Testis (tissue), 3 donors: ENCODE results near the gene CCDC43. TPM values are rescaled to one million over a fixed set of nuclear protein-coding genes. Genes with fewer than 3 reads are reported as not detected.

Experiments
- DNase-seq: peaks from one replicate; pipeline ENCODE4 v3.0.0-alpha.2; 2019
- H3K27ac ChIP-seq, 2 donors: fragments of 200-600 bp; sonication (generic); one replicate each; pipeline ENCODE4 v1.5.1; 2019
- H3K27me3 ChIP-seq: fragments of 200-600 bp; sonication (generic); one replicate; pipeline ENCODE4 v1.5.1; 2019
- H3K36me3 ChIP-seq: fragments of 200-600 bp; sonication (generic); one replicate; pipeline ENCODE4 v1.5.1; 2017; ENCODE audit warnings: low read depth; ENCODE audit errors: missing control alignments
- H3K4me1 ChIP-seq: fragments of 200-600 bp; sonication (generic); one replicate; pipeline ENCODE4 v1.5.1; 2019
- H3K4me3 ChIP-seq, 2 donors: fragments of 200-600 bp; sonication (generic); one replicate each; pipeline ENCODE4 v1.5.1; 2017 to 2019
- H3K9me3 ChIP-seq: fragments of 200-600 bp; sonication (generic); one replicate; pipeline ENCODE4 v1.5.1; 2017
- CTCF ChIP-seq, 3 experiments: fragments of 450-650 bp in 2 of 3; fragments of 200-600 bp in 1 of 3; sonication (generic) in 1 of 3; IDR thresholded peaks; one replicate each; pipeline ENCODE4 v1.5.1; 2016 to 2019; ENCODE audit warnings: antibody characterized with exemption in 3 of 3, mild to moderate bottlenecking in 2 of 3, moderate library complexity in 1 of 3
- POLR2A ChIP-seq: fragments of 450-650 bp; IDR thresholded peaks from one replicate; pipeline ENCODE4 v1.6.1; 2017; ENCODE audit warnings: antibody characterized with exemption, mild to moderate bottlenecking, moderate library complexity
- WGBS, 2 donors: methylation state at CpG; one replicate each; pipeline ENCODE4 v1.1.5; 2018; 5-methylcytosine and 5-hydroxymethylcytosine counted together
- intact Hi-C: fragments of 100-400 bp; cut with DNase I; formaldehyde crosslinking; loops from one replicate; pipeline ENCODE4 v1.15.1; 2023; ENCODE audit warnings: low total_unique reads
- polyA plus RNA-seq: library from polyadenylated mRNA; stranded (reverse); fragments of 350-450 nt; fragmentation: Illumina TruSeq; extraction: RNeasy Lipid Tissue Mini Kit (QIAGEN cat#74804); gene quantifications from one replicate; pipeline ENCODE4 v1.2.3, GENCODE V29; 2014; ENCODE audit warnings: low read depth, low replicate concordance; ENCODE audit not compliant: insufficient read depth
- total RNA-seq, 2 donors: library from RNA; depleted of rRNA; stranded (reverse); fragments of >200 nt; gene quantifications; one replicate each; pipeline ENCODE4 v1.2.3, GENCODE V29; 2016

The CCDC43 gene
- total and polyA plus RNA-seq, 3 donors from 2014 or later = 18.6 to 27.9 (median 20.8) TPM

GRCh38 chr17:44672479-44673093 is 17.0 kb downstream of the CCDC43 start:
- TF ChIP-seq CTCF (IDR thresholded peaks at IDR 0.05) = peak; percentile 7 to 48 (median 14)
- TF ChIP-seq POLR2A = no peak
- Histone ChIP-seq H3K4me1 (no peaks in the 10 kb centered on the region), H3K27ac (no peak overlapping the region), H3K4me3 (no peak overlapping the region), H3K36me3 (no peaks in the 10 kb centered on the region), H3K9me3 (no peaks in the 10 kb centered on the region), H3K27me3 (no peaks in the 10 kb centered on the region)
- intact Hi-C loops = no loop called here
- no peak for DNase-seq

DNA sequence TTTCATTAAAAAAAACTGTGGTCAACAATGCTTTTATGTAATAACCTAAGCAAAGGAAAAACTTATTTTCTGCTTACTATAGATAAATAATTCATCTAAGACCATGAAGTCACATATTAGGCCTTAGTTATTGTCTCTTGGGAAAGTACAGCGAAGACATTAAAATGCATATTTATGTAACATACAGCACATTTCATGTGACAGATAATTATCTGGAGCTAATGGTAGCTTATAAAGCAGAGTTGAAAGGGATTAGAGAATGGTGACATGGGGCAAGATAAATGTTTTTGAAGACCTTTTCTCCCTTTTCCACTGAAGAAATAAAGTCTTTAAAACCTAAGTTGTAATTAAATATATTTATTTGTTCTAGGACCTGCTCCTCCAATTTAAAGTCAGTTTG is 23.6 kb downstream of the CCDC43 start:
- Histone ChIP-seq H3K27ac (no peak overlapping the region), H3K4me3 (no peak overlapping the region), H3K36me3 (no peaks in the 10 kb centered on the region), H3K9me3 (no peaks in the 10 kb centered on the region), H3K4me1 (no peaks in the 10 kb centered on the region), H3K27me3 (no peaks in the 10 kb centered on the region)
- intact Hi-C loops = no loop called here
- 94 to 98% methylated on average over 1 of the region's 1 CpG for WGBS, 2 donors
- no peak for DNase-seq
- TF ChIP-seq CTCF (IDR thresholded peaks at IDR 0.05) (no peak), POLR2A (no peak)

DNA sequence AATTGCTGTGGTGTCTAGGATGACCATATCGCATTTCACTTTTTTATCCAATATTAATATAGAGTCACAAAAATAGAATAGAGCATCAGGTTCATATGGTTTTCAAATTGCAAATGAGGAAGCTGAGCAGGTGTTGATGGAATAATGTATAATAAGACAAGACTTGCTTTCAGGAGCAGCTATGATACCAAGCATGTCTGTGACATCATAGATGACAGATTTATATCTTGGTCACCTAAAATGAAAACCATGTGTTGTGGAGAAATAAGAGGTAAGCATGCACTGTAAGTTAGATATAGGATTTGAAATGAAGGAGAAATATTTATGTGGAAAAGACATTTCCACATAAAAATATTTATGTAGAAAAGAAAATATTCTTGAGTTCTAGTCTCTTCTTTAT is 24.7 kb downstream of the CCDC43 start:
- H3K36me3 ChIP-seq = no peaks in the 10 kb centered on the region
- no peak overlapping the region for H3K27ac ChIP-seq
- H3K4me1 ChIP-seq = no peaks in the 10 kb centered on the region
- WGBS, 2 donors = 95 to 100% methylated on average over 1 of the region's 1 CpG
- H3K4me3 ChIP-seq = no peak overlapping the region
- H3K9me3 ChIP-seq = no peaks in the 10 kb centered on the region
- no peak for DNase-seq
- intact Hi-C loops = no loop called here
- TF ChIP-seq POLR2A = no peak
- TF ChIP-seq CTCF (IDR thresholded peaks at IDR 0.05) = no peak
- H3K27me3 ChIP-seq = no peaks in the 10 kb centered on the region

DNA sequence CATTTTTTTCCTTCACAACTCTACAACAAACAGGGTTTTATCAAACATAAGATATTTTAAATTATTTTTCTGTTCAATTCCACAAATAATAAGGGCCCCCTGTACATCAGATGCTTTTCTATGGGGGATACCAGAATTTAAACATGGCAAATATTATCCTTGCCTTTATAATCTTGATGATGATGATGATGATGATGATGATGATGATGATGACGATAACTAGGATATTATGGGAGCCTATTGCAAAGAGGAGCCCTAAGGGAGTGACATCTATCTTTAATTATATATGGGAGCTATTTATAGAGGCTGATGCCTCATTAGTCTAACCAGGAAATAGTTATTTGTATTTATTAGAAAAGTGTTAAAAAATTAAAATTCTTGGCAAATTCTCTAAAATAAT is 26.5 kb downstream of the CCDC43 start:
- Histone ChIP-seq H3K27ac (no peak overlapping the region), H3K36me3 (no peaks in the 10 kb centered on the region), H3K4me1 (no peaks in the 10 kb centered on the region), H3K27me3 (no peaks in the 10 kb centered on the region), H3K9me3 (no peaks in the 10 kb centered on the region), H3K4me3 (no peak overlapping the region)
- intact Hi-C loops = no loop called here
- WGBS, 2 donors = 77 to 82% methylated on average over 1 of the region's 1 CpG
- no peak for DNase-seq
- TF ChIP-seq POLR2A (no peak), CTCF (IDR thresholded peaks at IDR 0.05) (no peak)

DNA sequence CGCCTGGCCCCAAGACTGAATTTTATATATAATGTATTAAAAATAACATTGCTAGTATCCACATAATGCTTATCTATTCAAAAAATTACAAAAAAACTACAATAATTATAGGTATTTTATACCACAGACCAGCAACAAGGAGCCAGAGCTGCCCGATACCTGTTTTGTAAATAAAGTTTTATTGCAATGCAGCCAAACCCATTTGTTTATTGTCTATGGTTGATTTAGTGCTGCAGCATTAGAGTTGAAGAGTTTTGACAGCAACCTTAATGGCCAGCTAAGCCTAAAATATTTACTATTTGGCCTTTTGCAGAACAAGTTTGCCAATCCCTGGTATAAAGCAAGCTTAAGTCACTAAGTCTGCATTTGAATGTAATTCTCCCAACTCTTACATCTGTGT is 27.7 kb downstream of the CCDC43 start:
- H3K27me3 ChIP-seq = no peaks in the 10 kb centered on the region
- no peak for DNase-seq
- H3K27ac ChIP-seq = no peak overlapping the region
- H3K36me3 ChIP-seq = no peaks in the 10 kb centered on the region
- H3K4me3 ChIP-seq = no peak overlapping the region
- WGBS, 2 donors = 86 to 91% methylated on average over 2 of the region's 2 CpGs
- H3K4me1 ChIP-seq = no peaks in the 10 kb centered on the region
- H3K9me3 ChIP-seq = no peaks in the 10 kb centered on the region
- intact Hi-C loops = no loop called here
- TF ChIP-seq POLR2A (no peak), CTCF (IDR thresholded peaks at IDR 0.05) (no peak)
